Skeletal muscle tissue (tissue), 4 donors: ENCODE results near the gene ASXL2. TPM values are rescaled to one million over a fixed set of nuclear protein-coding genes. Genes with fewer than 3 reads are reported as not detected.

Source experiments
- H3K27ac ChIP-seq: one replicate; pipeline ENCODE4 v1.7.0; 2013; ENCODE audit warnings: mild to moderate bottlenecking, low read depth, low read length, inconsistent platforms
- H3K27me3 ChIP-seq, 3 donors: one replicate each; pipeline ENCODE4 v1.7.0; 2013; ENCODE audit warnings: low read length in 3 of 3; ENCODE audit not compliant: control insufficient read depth in 3 of 3, insufficient read depth in 3 of 3
- H3K36me3 ChIP-seq, 3 donors: one replicate each; pipeline ENCODE4 v1.7.0; 2013; ENCODE audit warnings: low read length in 3 of 3; ENCODE audit not compliant: control insufficient read depth in 3 of 3, insufficient read depth in 3 of 3
- H3K4me1 ChIP-seq, 3 donors: one replicate each; pipeline ENCODE4 v1.7.0; 2013; ENCODE audit warnings: low read length in 3 of 3, mild to moderate bottlenecking in 3 of 3; ENCODE audit not compliant: control insufficient read depth in 3 of 3, insufficient read depth in 3 of 3
- H3K4me3 ChIP-seq, 3 donors: one replicate each; pipeline ENCODE4 v1.7.0; 2013; ENCODE audit warnings: low read length in 3 of 3
- H3K9ac ChIP-seq, 3 donors: one replicate each; pipeline ENCODE4 v1.7.0; 2013; ENCODE audit warnings: low read length in 3 of 3, mild to moderate bottlenecking in 3 of 3, moderate library complexity in 2 of 3, low read depth in 1 of 3
- H3K9me3 ChIP-seq, 3 donors: one replicate each; pipeline ENCODE4 v1.7.0; 2013; ENCODE audit warnings: low read length in 3 of 3; ENCODE audit not compliant: control insufficient read depth in 3 of 3
- total RNA-seq: library from RNA; depleted of rRNA; stranded (reverse); fragments of >200 nt; gene quantifications from one replicate; pipeline ENCODE4 v1.2.3, GENCODE V29; 2014
- donor health status: Osteomylitis.

ASXL2 gene
- total RNA-seq, 1 donor from 2014 or later, result 4.7 TPM

GRCh38 chr2:25894135-25894830 is 16.0 kb upstream of the ASXL2 start:
- H3K27ac ChIP-seq, result no peak overlapping the region
- H3K9ac ChIP-seq, result no peak overlapping the region
- no peaks in the 10 kb centered on the region for H3K9me3 ChIP-seq
- H3K36me3 ChIP-seq, result no peaks in the 10 kb centered on the region
- H3K27me3 ChIP-seq, result no peaks in the 10 kb centered on the region
- H3K4me3 ChIP-seq, result no peak overlapping the region
- peaks cover 2 to 15% (median 12%) of the 10 kb centered on the region in 3 donors for H3K4me1 ChIP-seq

DNA sequence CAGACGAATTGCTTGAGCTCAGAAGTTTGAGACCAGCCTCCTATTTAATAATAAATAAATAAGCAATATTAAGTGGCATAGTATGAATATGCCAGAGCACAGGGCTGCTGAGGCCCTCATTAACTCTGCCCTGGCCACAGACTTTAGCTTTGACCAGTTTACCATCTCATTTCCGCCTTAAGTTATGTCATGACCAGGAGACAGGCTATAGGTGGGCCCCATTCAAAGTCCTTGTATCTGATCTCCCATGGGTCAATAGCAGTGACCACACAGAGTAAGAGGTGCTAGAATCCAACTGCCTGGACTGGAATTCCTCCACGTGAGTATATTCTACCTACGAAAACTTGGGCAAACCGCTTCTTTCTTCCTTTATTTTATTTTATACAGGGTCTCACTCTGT is 13.4 kb upstream of the ASXL2 start:
- Histone ChIP-seq H3K36me3 (no peaks in the 10 kb centered on the region), H3K27ac (no peak overlapping the region), H3K9ac (no peak overlapping the region), H3K9me3 (no peaks in the 10 kb centered on the region), H3K4me1 (peaks cover 2 to 15% (median 12%) of the 10 kb centered on the region in 3 donors), H3K4me3 (no peak overlapping the region), H3K27me3 (no peaks in the 10 kb centered on the region)

- Histone ChIP-seq H3K27ac (no peak overlapping the region), H3K4me3 (no peak overlapping the region), H3K9ac (no peak overlapping the region), H3K27me3 (no peaks in the 10 kb centered on the region), H3K36me3 (no peaks in the 10 kb centered on the region), H3K4me1 (no peaks in the 10 kb centered on the region), H3K9me3 (no peaks in the 10 kb centered on the region)
These were observed 9.4 kb upstream of the ASXL2 start for GRCh38 chr2:25887624-25888242.

DNA sequence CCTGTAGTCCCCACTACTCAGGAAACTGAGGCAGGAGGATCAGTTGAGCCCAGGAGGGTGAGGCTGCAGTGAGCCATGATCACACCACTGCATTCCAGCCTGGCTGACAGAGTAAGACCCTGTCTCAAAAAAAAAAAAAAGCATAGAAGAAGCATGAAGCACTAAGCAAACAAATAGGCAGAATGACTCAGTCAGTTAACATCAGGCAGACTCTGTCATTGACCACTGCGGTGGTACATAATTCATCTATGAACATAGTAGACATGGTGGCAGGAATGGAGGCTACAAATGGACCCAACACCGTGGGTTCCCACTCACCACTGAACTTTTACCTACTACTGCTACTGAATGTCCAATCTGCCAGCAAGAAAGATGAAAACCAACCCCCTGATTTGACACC is 7.6 kb upstream of the ASXL2 start:
- H3K9ac ChIP-seq, result no peak overlapping the region
- H3K27me3 ChIP-seq, result no peaks in the 10 kb centered on the region
- H3K4me3 ChIP-seq, result no peak overlapping the region
- no peaks in the 10 kb centered on the region for H3K36me3 ChIP-seq
- no peaks in the 10 kb centered on the region for H3K9me3 ChIP-seq
- H3K27ac ChIP-seq, result no peak overlapping the region
- H3K4me1 ChIP-seq, result no peaks in the 10 kb centered on the region

DNA sequence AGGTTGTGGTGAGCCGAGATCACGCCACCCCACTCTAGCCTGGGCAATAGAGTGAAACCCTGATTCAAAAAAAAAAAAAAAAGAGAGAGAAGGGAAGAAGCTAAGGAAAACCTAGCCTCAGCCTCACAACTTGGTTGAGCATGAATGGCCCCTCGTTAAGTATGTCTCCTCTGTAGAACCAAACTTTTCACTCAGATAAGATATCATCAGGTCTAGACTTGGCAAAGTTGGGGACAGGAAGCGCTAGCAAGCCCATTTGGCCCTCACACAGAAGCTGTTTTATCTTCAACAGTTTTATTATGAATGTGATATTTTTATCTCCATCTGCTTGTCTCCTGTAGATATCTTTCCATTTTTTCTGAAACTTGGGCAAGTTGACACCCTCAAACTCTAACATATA is 3.5 kb upstream of the ASXL2 start:
- H3K4me3 ChIP-seq, result no peak overlapping the region
- H3K27me3 ChIP-seq, result no peaks in the 10 kb centered on the region
- H3K9me3 ChIP-seq, result no peaks in the 10 kb centered on the region
- H3K27ac ChIP-seq, result no peak overlapping the region
- peaks cover 4 to 11% (median 10%) of the 10 kb centered on the region in 3 donors for H3K4me1 ChIP-seq
- H3K36me3 ChIP-seq, result no peaks in the 10 kb centered on the region
- H3K9ac ChIP-seq, result no peak overlapping the region

- Histone ChIP-seq H3K4me3 (peak overlapping the region; percentile 84 to 97 (median 88)), H3K9me3 (no peaks in the 10 kb centered on the region), H3K27ac (peak overlapping the region; percentile 94), H3K4me1 (peaks cover 4 to 18% (median 14%) of the 10 kb centered on the region in 3 donors), H3K27me3 (no peaks in the 10 kb centered on the region), H3K36me3 (peaks cover 0 to 1% (median 0%) of the 10 kb centered on the region in 3 donors), H3K9ac (peak overlapping the region; percentile 80 to 83 (median 81))
These were observed 945 bp upstream of the ASXL2 start for GRCh38 chr2:25879133-25879730.

DNA sequence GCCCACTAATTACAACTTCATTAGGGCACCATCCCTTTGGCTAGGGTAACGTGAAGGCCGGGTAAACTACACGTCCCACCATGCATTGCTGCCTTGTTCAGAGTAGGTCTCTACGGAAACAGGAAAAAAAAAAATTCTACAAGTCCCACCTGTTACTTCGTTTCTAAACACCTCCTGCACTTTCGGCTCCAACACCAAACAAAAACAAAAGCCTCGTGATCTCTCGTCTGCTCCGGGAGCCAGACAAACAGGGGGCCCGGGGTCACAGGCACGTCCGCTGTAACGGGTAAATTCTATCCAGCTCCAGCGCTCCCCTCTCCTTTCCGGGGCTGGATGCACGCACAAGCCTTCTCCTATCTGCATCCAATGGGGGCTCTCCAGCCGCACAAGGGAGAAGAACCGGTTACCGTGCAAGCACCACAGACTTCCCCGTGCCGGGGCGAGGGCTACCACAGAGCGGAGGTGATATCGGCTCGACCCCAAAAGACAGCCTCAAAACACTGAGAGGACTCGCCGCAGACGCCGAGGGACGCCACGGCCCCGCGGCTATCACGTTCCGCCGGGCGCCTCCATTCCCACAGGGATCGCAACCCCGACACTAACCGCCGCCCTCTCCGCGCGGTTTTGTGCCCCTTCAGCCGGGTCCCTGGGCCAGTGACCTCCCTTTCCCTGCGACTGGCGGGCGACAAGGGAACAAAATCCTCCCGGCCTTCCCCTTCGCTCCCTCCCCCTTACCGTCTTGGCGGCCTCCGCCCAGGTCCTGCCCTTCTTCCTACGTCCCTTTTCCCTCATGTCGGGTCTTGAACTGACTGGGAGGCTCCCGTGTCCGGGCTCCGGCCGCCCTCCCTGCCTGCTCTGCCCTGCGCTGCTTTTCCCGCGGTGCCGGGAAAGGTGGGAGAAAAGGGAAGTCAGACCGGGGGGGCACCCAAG is 591 bp downstream of the ASXL2 start:
- no peaks in the 10 kb centered on the region for H3K9me3 ChIP-seq
- H3K9ac ChIP-seq, result peak overlapping the region; percentile 91 to 94 (median 93)
- peak overlapping the region; percentile 94 for H3K27ac ChIP-seq
- no peaks in the 10 kb centered on the region for H3K27me3 ChIP-seq
- peaks cover 0 to 2% (median 0%) of the 10 kb centered on the region in 3 donors for H3K36me3 ChIP-seq
- H3K4me3 ChIP-seq, result peak overlapping the region; percentile 91 to 97 (median 94)
- H3K4me1 ChIP-seq, result peaks cover 4 to 20% (median 14%) of the 10 kb centered on the region in 3 donors

- Histone ChIP-seq H3K4me1 (peaks cover 3 to 14% (median 4%) of the 10 kb centered on the region in 3 donors), H3K4me3 (no peak overlapping the region)
These were observed 6.2 kb downstream of the ASXL2 start for GRCh38 chr2:25872134-25872533.

GRCh38 chr2:25867396-25868003 is 10.8 kb downstream of the ASXL2 start:
- no peaks in the 10 kb centered on the region for H3K9me3 ChIP-seq
- H3K4me1 ChIP-seq, result peaks cover 0 to 4% (median 0%) of the 10 kb centered on the region in 3 donors
- H3K27ac ChIP-seq, result no peak overlapping the region
- H3K27me3 ChIP-seq, result no peaks in the 10 kb centered on the region
- H3K4me3 ChIP-seq, result no peak overlapping the region
- peaks cover 0 to 3% (median 0%) of the 10 kb centered on the region in 3 donors for H3K36me3 ChIP-seq
- no peak overlapping the region for H3K9ac ChIP-seq

More at GRCh38 chr2:25872134-25872533, 6.2 kb downstream of the ASXL2 start:
- H3K9ac ChIP-seq, result no peak overlapping the region
- H3K27me3 ChIP-seq, result no peaks in the 10 kb centered on the region
- peaks cover 0 to 3% (median 2%) of the 10 kb centered on the region in 3 donors for H3K36me3 ChIP-seq
- H3K9me3 ChIP-seq, result no peaks in the 10 kb centered on the region
- no peak overlapping the region for H3K27ac ChIP-seq
